HK-2 (cell line): ENCODE results near the gene SATB2.

Experiments
- DNase-seq: peaks from one replicate; pipeline ENCODE4 v3.0.0-alpha.2; 2018; ENCODE audit not compliant: unreplicated experiment

SATB2 gene

GRCh38 chr2:199452260-199452990 lies 5.3 kb downstream of the SATB2 start:
- DNase-seq, result no peak

- no peak for DNase-seq
These were observed 7.8 kb downstream of the SATB2 start for GRCh38 chr2:199449956-199450355.

GRCh38 chr2:199449455-199449854 lies 8.3 kb downstream of the SATB2 start:
- no peak for DNase-seq

GRCh38 chr2:199446996-199447576 lies 10.7 kb downstream of the SATB2 start:
- no peak for DNase-seq

GRCh38 chr2:199444749-199445148 lies 13.0 kb downstream of the SATB2 start:
- no peak for DNase-seq

- DNase-seq, result no peak
These were observed 14.1 kb downstream of the SATB2 start for GRCh38 chr2:199443589-199444130.

GRCh38 chr2:199442173-199442572 lies 15.6 kb downstream of the SATB2 start:
- DNase-seq, result no peak

GRCh38 chr2:199441759-199442158 lies 16.0 kb downstream of the SATB2 start:
- no peak for DNase-seq

GRCh38 chr2:199440118-199440517 lies 17.6 kb downstream of the SATB2 start:
- no peak for DNase-seq

- DNase-seq, result no peak
These were observed 18.2 kb downstream of the SATB2 start for GRCh38 chr2:199439542-199439941.

GRCh38 chr2:199439066-199439465 lies 18.7 kb downstream of the SATB2 start:
- no peak for DNase-seq

- no peak for DNase-seq
These were observed 23.2 kb downstream of the SATB2 start for GRCh38 chr2:199434555-199434954.

GRCh38 chr2:199433204-199433832 lies 24.4 kb downstream of the SATB2 start:
- DNase-seq, result no peak

- DNase-seq, result no peak
These were observed 26.0 kb downstream of the SATB2 start for GRCh38 chr2:199431746-199432213.

GRCh38 chr2:199430214-199430613 lies 27.5 kb downstream of the SATB2 start:
- no peak for DNase-seq

GRCh38 chr2:199428291-199428690 lies 29.4 kb downstream of the SATB2 start:
- DNase-seq, result no peak

- no peak for DNase-seq
These were observed 33.6 kb downstream of the SATB2 start for GRCh38 chr2:199424160-199424559.

- no peak for DNase-seq
These were observed 38.3 kb downstream of the SATB2 start for GRCh38 chr2:199419428-199419827.

GRCh38 chr2:199414465-199414864 lies 43.3 kb downstream of the SATB2 start:
- no peak for DNase-seq

- DNase-seq, result no peak
These were observed 43.7 kb downstream of the SATB2 start for GRCh38 chr2:199414001-199414400.

GRCh38 chr2:199409759-199410529 lies 47.8 kb downstream of the SATB2 start:
- DNase-seq, result no peak

- DNase-seq, result no peak
These were observed 50.3 kb downstream of the SATB2 start for GRCh38 chr2:199407421-199407820.
